ENCODE results near the gene AGMO. TPM values are rescaled to one million over a fixed set of nuclear protein-coding genes. Genes with fewer than 3 reads are reported as not detected.

The AGMO gene
- total and polyA plus RNA-seq, 2 experiments from 2014 or later, result 6.5 to 7.3 TPM

DNA sequence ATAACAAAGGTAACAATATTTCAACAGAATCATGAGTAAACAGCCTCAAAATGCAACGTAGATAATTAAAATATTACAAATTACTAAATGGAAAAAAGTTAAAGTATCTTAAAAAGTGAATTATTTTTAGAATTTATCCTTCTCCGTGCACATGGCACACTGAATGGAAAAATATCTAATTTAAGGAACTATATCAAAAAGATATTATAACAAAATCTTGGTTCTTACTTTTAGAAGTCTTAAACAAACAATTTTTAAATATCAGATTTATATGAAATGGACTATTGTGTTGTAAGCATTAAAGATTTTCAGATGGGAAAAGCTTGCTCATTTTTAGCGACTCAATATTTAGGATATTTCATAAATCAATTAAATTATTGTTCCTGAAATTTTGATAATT lies 72.0 kb downstream of the AGMO start:
- TF ChIP-seq EZH2 (IDR thresholded peaks at IDR 0.05; ENCODE audit: borderline replicate concordance), result no peak
- no peak for TF ChIP-seq EZH2phosphoT487 (IDR thresholded peaks at IDR 0.05; ENCODE audit: low read depth, severe bottlenecking, unreplicated experiment)
- TF ChIP-seq CTCF (IDR thresholded peaks at IDR 0.05; ENCODE audit: poor library complexity), result no peak
- no peaks in the 10 kb centered on the region for H3K79me2 ChIP-seq
- no peaks in the 10 kb centered on the region for H3K9me2 ChIP-seq (replicated peaks; ENCODE audit: insufficient read depth)
- H2AFZ ChIP-seq, result no peak overlapping the region
- H3K4me2 ChIP-seq, result no peak overlapping the region
- no peak for DNase-seq (ENCODE audit: low spot score)
- no peaks in the 10 kb centered on the region for H4K20me1 ChIP-seq (ENCODE audit: insufficient read depth, poor library complexity, severe bottlenecking)
- H3K4me3 ChIP-seq, result no peak overlapping the region
- H3K27me3 ChIP-seq, result no peaks in the 10 kb centered on the region
- H3K4me1 ChIP-seq (ENCODE audit: insufficient read depth), result no peaks in the 10 kb centered on the region
- H3K27ac ChIP-seq, result no peak overlapping the region
- no peaks in the 10 kb centered on the region for H3K9me3 ChIP-seq (ENCODE audit: low read depth)
- WGBS (ENCODE audit: low lambda C conversion rate, missing lambda C conversion rate), result 96% methylated on average over 3 of the region's 3 CpGs
- H3K36me3 ChIP-seq (replicated peaks; ENCODE audit: insufficient read depth, low read depth), result no peaks in the 10 kb centered on the region

- H3K27ac ChIP-seq, result no peak overlapping the region
- H3K36me3 ChIP-seq (replicated peaks; ENCODE audit: insufficient read depth, low read depth), result no peaks in the 10 kb centered on the region
- H3K9me3 ChIP-seq (ENCODE audit: low read depth), result no peaks in the 10 kb centered on the region
- TF ChIP-seq CTCF (IDR thresholded peaks at IDR 0.05; ENCODE audit: poor library complexity), result no peak
- TF ChIP-seq EZH2phosphoT487 (IDR thresholded peaks at IDR 0.05; ENCODE audit: low read depth, severe bottlenecking, unreplicated experiment), result no peak
- TF ChIP-seq EZH2 (IDR thresholded peaks at IDR 0.05; ENCODE audit: borderline replicate concordance), result no peak
- no peak overlapping the region for H3K4me3 ChIP-seq
- H3K4me2 ChIP-seq, result no peak overlapping the region
- WGBS (ENCODE audit: low lambda C conversion rate, missing lambda C conversion rate), result 52% methylated on average over 4 of the region's 4 CpGs
- H4K20me1 ChIP-seq (ENCODE audit: insufficient read depth, poor library complexity, severe bottlenecking), result no peaks in the 10 kb centered on the region
- H3K27me3 ChIP-seq, result no peaks in the 10 kb centered on the region
- no peaks in the 10 kb centered on the region for H3K79me2 ChIP-seq
- H3K9me2 ChIP-seq (replicated peaks; ENCODE audit: insufficient read depth), result no peaks in the 10 kb centered on the region
- no peaks in the 10 kb centered on the region for H3K4me1 ChIP-seq (ENCODE audit: insufficient read depth)
- no peak overlapping the region for H2AFZ ChIP-seq
- no peak for DNase-seq (ENCODE audit: low spot score)
Observed at GRCh38 chr7:15489383-15489782, 72.4 kb downstream of the AGMO start.

DNA sequence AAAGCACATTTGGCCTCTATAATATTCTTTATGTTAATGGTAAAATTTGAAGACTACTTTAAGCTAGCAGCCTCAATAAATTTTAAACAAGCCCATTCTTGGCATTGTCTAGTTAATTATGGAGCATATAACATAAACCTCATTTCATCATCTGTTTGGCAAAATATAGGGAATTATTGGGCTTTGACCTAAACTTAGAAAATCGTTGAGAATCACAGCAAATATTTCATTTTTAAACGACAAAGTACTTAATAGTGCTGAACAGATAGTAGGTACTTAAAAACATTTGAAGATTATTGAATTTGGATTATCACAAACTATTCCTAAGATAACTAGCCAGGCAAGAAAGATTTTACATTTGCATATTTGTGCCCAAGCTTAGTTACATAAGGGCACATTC lies 73.4 kb downstream of the AGMO start:
- no peaks in the 10 kb centered on the region for H3K36me3 ChIP-seq (replicated peaks; ENCODE audit: insufficient read depth, low read depth)
- H3K4me1 ChIP-seq (ENCODE audit: insufficient read depth), result no peaks in the 10 kb centered on the region
- no peak overlapping the region for H3K4me3 ChIP-seq
- no peak overlapping the region for H2AFZ ChIP-seq
- H3K4me2 ChIP-seq, result no peak overlapping the region
- H3K27ac ChIP-seq, result no peak overlapping the region
- H3K79me2 ChIP-seq, result no peaks in the 10 kb centered on the region
- no peaks in the 10 kb centered on the region for H4K20me1 ChIP-seq (ENCODE audit: insufficient read depth, poor library complexity, severe bottlenecking)
- no peak for TF ChIP-seq CTCF (IDR thresholded peaks at IDR 0.05; ENCODE audit: poor library complexity)
- TF ChIP-seq EZH2phosphoT487 (IDR thresholded peaks at IDR 0.05; ENCODE audit: low read depth, severe bottlenecking, unreplicated experiment), result no peak
- no peak for TF ChIP-seq EZH2 (IDR thresholded peaks at IDR 0.05; ENCODE audit: borderline replicate concordance)
- no peaks in the 10 kb centered on the region for H3K9me2 ChIP-seq (replicated peaks; ENCODE audit: insufficient read depth)
- no peak for DNase-seq (ENCODE audit: low spot score)
- WGBS (ENCODE audit: low lambda C conversion rate, missing lambda C conversion rate), result 67% methylated on average over 2 of the region's 2 CpGs
- no peaks in the 10 kb centered on the region for H3K9me3 ChIP-seq (ENCODE audit: low read depth)
- no peaks in the 10 kb centered on the region for H3K27me3 ChIP-seq

DNA sequence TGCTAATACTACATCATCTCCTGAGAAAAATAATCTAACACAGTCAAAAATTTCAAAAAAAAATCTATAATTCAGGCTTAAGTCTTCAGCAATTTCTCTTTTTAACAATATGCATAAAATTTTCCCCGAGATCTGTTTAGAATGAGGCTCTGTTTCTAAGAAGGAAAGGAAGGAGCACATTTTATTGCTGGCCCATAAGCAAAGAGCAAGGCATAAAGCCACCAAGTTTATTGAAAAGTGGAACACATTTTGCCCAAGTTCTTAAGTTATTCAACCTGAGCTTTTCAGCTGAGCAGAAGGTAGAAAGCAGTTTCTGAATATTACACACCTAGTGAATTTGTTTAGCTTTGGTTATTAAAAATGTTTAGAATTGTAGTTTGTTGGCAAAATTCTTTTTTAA lies 73.9 kb downstream of the AGMO start:
- WGBS (ENCODE audit: low lambda C conversion rate, missing lambda C conversion rate), result 63% methylated on average over 1 of the region's 1 CpG
- H3K79me2 ChIP-seq, result no peaks in the 10 kb centered on the region
- no peak overlapping the region for H2AFZ ChIP-seq
- no peaks in the 10 kb centered on the region for H4K20me1 ChIP-seq (ENCODE audit: insufficient read depth, poor library complexity, severe bottlenecking)
- TF ChIP-seq CTCF (IDR thresholded peaks at IDR 0.05; ENCODE audit: poor library complexity) (no peak), EZH2 (IDR thresholded peaks at IDR 0.05; ENCODE audit: borderline replicate concordance) (no peak), EZH2phosphoT487 (IDR thresholded peaks at IDR 0.05; ENCODE audit: low read depth, severe bottlenecking, unreplicated experiment) (no peak)
- no peak overlapping the region for H3K27ac ChIP-seq
- H3K4me2 ChIP-seq, result no peak overlapping the region
- no peak for DNase-seq (ENCODE audit: low spot score)
- H3K27me3 ChIP-seq, result no peaks in the 10 kb centered on the region
- H3K4me1 ChIP-seq (ENCODE audit: insufficient read depth), result no peaks in the 10 kb centered on the region
- H3K36me3 ChIP-seq (replicated peaks; ENCODE audit: insufficient read depth, low read depth), result no peaks in the 10 kb centered on the region
- no peaks in the 10 kb centered on the region for H3K9me2 ChIP-seq (replicated peaks; ENCODE audit: insufficient read depth)
- H3K9me3 ChIP-seq (ENCODE audit: low read depth), result no peaks in the 10 kb centered on the region
- no peak overlapping the region for H3K4me3 ChIP-seq

All from hepatocyte (in vitro differentiated cells).